ENCODE results near the gene STEAP2.

Gene STEAP2

DNA sequence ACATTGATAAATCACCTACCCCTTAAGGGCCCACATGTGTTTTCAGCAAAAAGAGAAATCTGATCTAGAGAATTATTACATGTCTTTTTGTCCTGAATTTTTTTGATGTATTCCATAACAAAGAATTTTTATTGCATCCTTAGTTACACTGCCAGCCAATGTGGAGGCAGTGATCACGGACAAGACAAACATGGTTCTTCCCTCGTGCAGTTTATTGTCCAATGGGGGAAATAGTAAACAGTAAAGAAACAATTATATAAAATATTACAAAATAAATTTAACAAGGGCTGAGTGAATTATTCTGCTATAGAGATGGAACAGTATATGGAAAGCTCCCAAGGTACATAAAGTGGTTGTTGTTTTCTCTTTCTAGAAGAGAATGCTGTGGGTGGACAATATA lies 2.0 kb downstream of the STEAP2 start:
- TF ChIP-seq, protein P1, sequence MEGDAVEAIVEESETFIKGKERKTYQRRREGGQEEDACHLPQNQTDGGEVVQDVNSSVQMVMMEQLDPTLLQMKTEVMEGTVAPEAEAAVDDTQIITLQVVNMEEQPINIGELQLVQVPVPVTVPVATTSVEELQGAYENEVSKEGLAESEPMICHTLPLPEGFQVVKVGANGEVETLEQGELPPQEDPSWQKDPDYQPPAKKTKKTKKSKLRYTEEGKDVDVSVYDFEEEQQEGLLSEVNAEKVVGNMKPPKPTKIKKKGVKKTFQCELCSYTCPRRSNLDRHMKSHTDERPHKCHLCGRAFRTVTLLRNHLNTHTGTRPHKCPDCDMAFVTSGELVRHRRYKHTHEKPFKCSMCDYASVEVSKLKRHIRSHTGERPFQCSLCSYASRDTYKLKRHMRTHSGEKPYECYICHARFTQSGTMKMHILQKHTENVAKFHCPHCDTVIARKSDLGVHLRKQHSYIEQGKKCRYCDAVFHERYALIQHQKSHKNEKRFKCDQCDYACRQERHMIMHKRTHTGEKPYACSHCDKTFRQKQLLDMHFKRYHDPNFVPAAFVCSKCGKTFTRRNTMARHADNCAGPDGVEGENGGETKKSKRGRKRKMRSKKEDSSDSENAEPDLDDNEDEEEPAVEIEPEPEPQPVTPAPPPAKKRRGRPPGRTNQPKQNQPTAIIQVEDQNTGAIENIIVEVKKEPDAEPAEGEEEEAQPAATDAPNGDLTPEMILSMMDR (IDR thresholded peaks at IDR 0.05; ENCODE audit: poor library complexity, severe bottlenecking) = no peak
- Histone ChIP-seq H3K9me3 (ENCODE audit: severe bottlenecking) (no peaks in the 10 kb centered on the region), H3K4me3 (ENCODE audit: severe bottlenecking) (no peak overlapping the region), H3K27me3 (ENCODE audit: insufficient read depth, poor library complexity, severe bottlenecking) (no peaks in the 10 kb centered on the region), H3K27ac (ENCODE audit: poor library complexity, severe bottlenecking) (no peak overlapping the region), H3K36me3 (ENCODE audit: low read depth) (no peaks in the 10 kb centered on the region), H3K4me1 (ENCODE audit: insufficient read depth, poor library complexity, severe bottlenecking) (peaks cover 4% of the 10 kb centered on the region)
- DNase-seq (ENCODE audit: low spot score) (no peak), ATAC-seq (ENCODE audit: low read depth) (no peak)

DNA sequence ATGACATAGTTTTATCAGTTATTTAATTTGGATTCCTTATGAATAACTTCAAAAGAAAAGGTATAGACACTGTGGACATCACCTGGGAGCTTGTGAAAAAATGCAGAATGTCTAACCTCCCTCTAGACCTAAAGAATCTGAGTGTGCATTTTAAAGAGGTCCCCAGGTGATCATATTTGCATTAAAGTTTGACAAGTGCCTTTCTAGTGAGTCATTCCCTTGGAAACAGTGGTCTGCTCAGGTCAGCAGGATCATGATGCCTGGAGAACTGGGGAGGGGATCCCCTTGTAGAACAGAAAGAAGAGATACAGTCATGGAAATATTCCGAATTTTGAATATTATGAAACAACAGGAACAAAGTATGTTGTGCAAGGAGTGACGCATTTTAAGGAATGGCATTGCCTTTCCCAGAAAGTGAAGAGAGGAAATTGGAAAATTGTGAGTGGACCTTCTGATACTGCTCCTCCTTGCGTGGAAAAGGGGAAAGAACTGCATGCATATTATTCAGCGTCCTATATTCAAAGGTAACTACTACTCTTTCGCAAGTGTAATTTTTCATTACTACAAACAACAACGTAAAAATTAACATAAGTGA lies 4.6 kb downstream of the STEAP2 start:
- no peak for DNase-seq (ENCODE audit: low spot score)
- H3K4me3 ChIP-seq (ENCODE audit: severe bottlenecking) = no peak overlapping the region
- H3K36me3 ChIP-seq (ENCODE audit: low read depth) = no peaks in the 10 kb centered on the region
- H3K4me1 ChIP-seq (ENCODE audit: insufficient read depth, poor library complexity, severe bottlenecking) = no peaks in the 10 kb centered on the region
- TF ChIP-seq, protein P1 (IDR thresholded peaks at IDR 0.05; ENCODE audit: poor library complexity, severe bottlenecking) = no peak
- no peak for ATAC-seq (ENCODE audit: low read depth)
- no peaks in the 10 kb centered on the region for H3K9me3 ChIP-seq (ENCODE audit: severe bottlenecking)
- no peaks in the 10 kb centered on the region for H3K27me3 ChIP-seq (ENCODE audit: insufficient read depth, poor library complexity, severe bottlenecking)
- no peak overlapping the region for H3K27ac ChIP-seq (ENCODE audit: poor library complexity, severe bottlenecking)

DNA sequence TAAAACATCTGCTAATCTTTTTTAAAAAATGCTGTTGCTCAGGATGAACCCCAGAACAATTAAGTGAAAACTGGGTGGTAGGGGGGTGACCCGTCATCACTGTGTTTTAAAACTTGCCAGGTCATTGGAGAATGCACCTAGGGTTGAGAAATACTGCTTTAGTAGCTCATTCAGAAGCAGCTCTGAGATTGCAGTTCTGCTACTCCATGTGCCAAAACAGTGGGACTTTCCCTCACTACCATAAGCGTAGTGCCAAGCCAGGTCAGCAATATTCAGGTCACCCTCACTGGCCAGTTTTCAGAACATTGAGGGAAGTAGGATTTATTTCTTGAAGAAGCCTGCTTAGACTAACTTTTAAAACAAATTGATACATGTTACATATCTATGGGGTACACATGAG lies 5.2 kb downstream of the STEAP2 start:
- H3K27ac ChIP-seq (ENCODE audit: poor library complexity, severe bottlenecking) = no peak overlapping the region
- H3K4me1 ChIP-seq (ENCODE audit: insufficient read depth, poor library complexity, severe bottlenecking) = no peaks in the 10 kb centered on the region
- no peak for ATAC-seq (ENCODE audit: low read depth)
- H3K4me3 ChIP-seq (ENCODE audit: severe bottlenecking) = no peak overlapping the region
- no peaks in the 10 kb centered on the region for H3K36me3 ChIP-seq (ENCODE audit: low read depth)
- no peaks in the 10 kb centered on the region for H3K9me3 ChIP-seq (ENCODE audit: severe bottlenecking)
- TF ChIP-seq, protein P1 (IDR thresholded peaks at IDR 0.05; ENCODE audit: poor library complexity, severe bottlenecking) = no peak
- H3K27me3 ChIP-seq (ENCODE audit: insufficient read depth, poor library complexity, severe bottlenecking) = no peaks in the 10 kb centered on the region
- no peak for DNase-seq (ENCODE audit: low spot score)

DNA sequence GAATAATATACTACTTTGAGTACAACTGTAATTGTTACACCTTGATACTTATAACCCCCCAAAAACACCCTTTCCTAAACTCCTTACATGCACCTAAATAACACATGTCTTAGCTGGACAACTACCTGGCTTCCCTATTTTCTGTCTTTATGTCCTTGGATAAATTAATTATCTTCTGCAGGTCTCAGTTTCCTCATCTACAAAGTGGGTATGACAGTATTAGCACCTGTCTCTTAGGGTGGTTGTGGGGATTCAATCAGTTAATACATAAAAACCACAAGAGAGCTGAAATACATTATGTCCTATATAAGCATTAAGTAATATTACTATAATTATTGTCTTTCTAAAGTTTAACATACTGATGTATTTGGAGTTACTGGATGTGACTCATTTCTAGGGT lies 10.8 kb downstream of the STEAP2 start:
- no peak for ATAC-seq (ENCODE audit: low read depth)
- no peaks in the 10 kb centered on the region for H3K27me3 ChIP-seq (ENCODE audit: insufficient read depth, poor library complexity, severe bottlenecking)
- no peak for DNase-seq (ENCODE audit: low spot score)
- no peaks in the 10 kb centered on the region for H3K4me1 ChIP-seq (ENCODE audit: insufficient read depth, poor library complexity, severe bottlenecking)
- H3K27ac ChIP-seq (ENCODE audit: poor library complexity, severe bottlenecking) = no peak overlapping the region
- H3K36me3 ChIP-seq (ENCODE audit: low read depth) = no peaks in the 10 kb centered on the region
- TF ChIP-seq, protein P1 (IDR thresholded peaks at IDR 0.05; ENCODE audit: poor library complexity, severe bottlenecking) = no peak
- H3K4me3 ChIP-seq (ENCODE audit: severe bottlenecking) = no peak overlapping the region
- no peaks in the 10 kb centered on the region for H3K9me3 ChIP-seq (ENCODE audit: severe bottlenecking)
